ENCODE measurements around the gene TLE4. TPM values are rescaled to one million over a fixed set of nuclear protein-coding genes. Genes with fewer than 3 reads are reported as not detected.

TLE4 gene
- total RNA-seq, 1 donor from 2014 or later, result 58.0 TPM

DNA sequence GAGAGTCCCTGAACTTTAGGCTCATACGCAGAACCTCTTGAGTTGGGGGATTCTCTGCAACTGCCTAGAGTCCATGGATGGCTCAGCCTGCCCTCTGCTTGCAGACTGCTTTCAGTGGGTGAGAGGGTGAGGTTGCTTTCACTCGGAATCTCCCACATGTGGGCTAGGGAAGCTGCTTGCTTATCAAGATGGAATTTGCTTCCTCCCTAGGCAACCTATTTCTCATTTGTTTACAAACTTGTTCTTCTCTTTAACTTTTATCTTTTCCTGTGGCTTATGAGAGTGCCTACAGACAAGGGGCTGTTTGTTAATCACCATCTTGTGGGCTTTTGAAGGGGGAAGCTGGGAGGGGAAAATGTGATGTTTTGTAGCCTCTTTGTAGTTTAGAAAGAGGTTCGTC is 10.0 kb downstream of the TLE4 start:
- H3K27ac ChIP-seq, result no peak overlapping the region
- no peaks in the 10 kb centered on the region for H3K27me3 ChIP-seq
- no peak overlapping the region for H3K4me3 ChIP-seq
- DNase-seq (ENCODE audit: low spot score in 2 of 2), result no peak
- no peaks in the 10 kb centered on the region for H3K36me3 ChIP-seq
- intact Hi-C loops (cut with DNase I), result no loop called here
- no peak for TF ChIP-seq CTCF (IDR thresholded peaks at IDR 0.05)
- no peaks in the 10 kb centered on the region for H3K9me3 ChIP-seq
- peaks cover 0 to 3% of the 10 kb centered on the region in 2 donors for H3K4me1 ChIP-seq

- Histone ChIP-seq H3K9me3 (no peaks in the 10 kb centered on the region), H3K27me3 (no peaks in the 10 kb centered on the region), H3K36me3 (no peaks in the 10 kb centered on the region), H3K27ac (no peak overlapping the region), H3K4me3 (no peak overlapping the region), H3K4me1 (no peaks in the 10 kb centered on the region)
- intact Hi-C loops (cut with DNase I), result no loop called here
- no peak for TF ChIP-seq CTCF (IDR thresholded peaks at IDR 0.05)
- peak; percentile 22 to 69 for DNase-seq (ENCODE audit: low spot score in 2 of 2)
Observed at GRCh38 chr9:79583952-79584654, 12.3 kb downstream of the TLE4 start.

DNA sequence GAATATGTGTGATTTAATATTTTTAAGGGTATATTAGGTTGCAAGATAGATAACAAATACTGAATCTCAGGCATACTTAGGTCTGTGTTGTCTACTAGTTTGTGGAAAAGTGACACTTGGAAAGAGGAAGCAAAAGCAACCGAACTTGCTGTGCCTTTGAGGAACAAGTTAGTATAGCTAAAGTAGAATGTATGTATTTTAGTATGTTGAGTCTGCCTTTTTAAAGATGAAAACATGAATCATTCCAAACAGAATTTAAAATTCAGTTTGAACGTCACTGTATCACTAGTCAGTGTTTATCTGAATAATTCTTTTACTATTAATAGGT is 12.9 kb downstream of the TLE4 start:
- Histone ChIP-seq H3K9me3 (no peaks in the 10 kb centered on the region), H3K4me3 (no peak overlapping the region), H3K36me3 (no peaks in the 10 kb centered on the region), H3K27ac (no peak overlapping the region), H3K27me3 (no peaks in the 10 kb centered on the region), H3K4me1 (no peaks in the 10 kb centered on the region)
- TF ChIP-seq CTCF (IDR thresholded peaks at IDR 0.05), result no peak
- no peak for DNase-seq (ENCODE audit: low spot score in 2 of 2)
- intact Hi-C loops (cut with DNase I), result no loop called here

DNA sequence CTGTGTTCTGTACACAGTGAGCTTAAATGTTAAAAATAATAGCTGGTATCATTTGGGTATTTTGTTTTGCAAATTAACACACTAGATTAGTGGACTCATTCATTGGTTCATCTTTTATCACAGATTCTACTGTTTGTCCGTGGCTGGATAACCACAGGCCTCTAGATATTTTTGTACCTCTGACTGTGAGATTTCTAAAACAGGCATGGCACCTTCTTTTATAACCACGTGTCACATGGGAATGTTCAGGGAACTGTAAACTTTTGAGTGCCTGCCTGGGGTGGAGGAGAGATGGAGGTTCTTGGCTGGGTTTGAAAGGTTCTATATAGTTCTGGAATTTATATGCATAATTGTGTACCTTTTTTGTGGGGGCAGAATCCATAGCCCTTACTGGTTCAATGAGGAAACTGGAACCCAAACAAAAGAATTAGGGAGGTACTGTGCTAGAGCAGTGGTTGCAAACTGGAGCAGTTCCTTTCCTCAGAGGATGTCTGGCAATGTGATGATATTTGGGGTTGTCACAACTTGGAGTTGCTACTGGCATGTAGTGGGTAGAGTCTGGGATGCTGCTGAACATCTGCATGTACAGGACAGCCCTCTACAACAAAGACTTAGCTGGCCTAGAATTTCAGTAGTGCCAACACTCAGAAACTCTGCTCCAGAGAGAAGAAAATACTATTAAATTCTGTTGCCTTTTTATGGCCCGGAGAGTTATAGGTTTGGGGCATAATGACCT is 16.9 kb downstream of the TLE4 start:
- Histone ChIP-seq H3K27me3 (no peaks in the 10 kb centered on the region), H3K27ac (no peak overlapping the region), H3K4me3 (no peak overlapping the region), H3K36me3 (no peaks in the 10 kb centered on the region), H3K9me3 (no peaks in the 10 kb centered on the region), H3K4me1 (no peaks in the 10 kb centered on the region)
- TF ChIP-seq CTCF (IDR thresholded peaks at IDR 0.05), result no peak
- intact Hi-C loops (cut with DNase I), result no loop called here
- DNase-seq (ENCODE audit: low spot score in 2 of 2), result no peak

GRCh38 chr9:79591458-79591857 is 19.7 kb downstream of the TLE4 start:
- H3K4me3 ChIP-seq, result no peak overlapping the region
- H3K36me3 ChIP-seq, result no peaks in the 10 kb centered on the region
- intact Hi-C loops (cut with DNase I), result no loop called here
- no peaks in the 10 kb centered on the region for H3K4me1 ChIP-seq
- DNase-seq (ENCODE audit: low spot score in 2 of 2), result no peak
- no peak for TF ChIP-seq CTCF (IDR thresholded peaks at IDR 0.05)
- no peaks in the 10 kb centered on the region for H3K27me3 ChIP-seq
- H3K27ac ChIP-seq, result no peak overlapping the region
- H3K9me3 ChIP-seq, result no peaks in the 10 kb centered on the region

Measured in ascending aorta (tissue), 2 donors.